Nephron (organoid): ENCODE measurements around the gene TLCD3B.
A peak's percentile ranks its signal among the peaks of the same experiment; 100 is the strongest.

Source experiments
- H3K27ac Mint-ChIP-seq, 3 experiments: 2 replicates each; pipeline ENCODE4 v1.8.0; 2020; ENCODE audit warnings: mixed read lengths in 3 of 3, mild to moderate bottlenecking in 2 of 3, moderate library complexity in 1 of 3
- H3K27me3 Mint-ChIP-seq: 2 replicates; pipeline ENCODE4 v1.8.0; 2021; ENCODE audit warnings: low read depth, mild to moderate bottlenecking, moderate library complexity, mixed read lengths
- H3K36me3 Mint-ChIP-seq: 2 replicates; pipeline ENCODE4 v1.8.0; 2020; ENCODE audit warnings: low read depth, mixed read lengths
- H3K4me1 Mint-ChIP-seq: 2 replicates; pipeline ENCODE4 v1.8.0; 2020; ENCODE audit warnings: mixed read lengths
- H3K4me3 Mint-ChIP-seq, 3 experiments: 2 replicates each; pipeline ENCODE4 v1.8.0; 2020; ENCODE audit warnings: mild to moderate bottlenecking in 3 of 3, mixed read lengths in 3 of 3, moderate library complexity in 2 of 3
- H3K9me3 Mint-ChIP-seq: 2 replicates; pipeline ENCODE4 v1.8.0; 2020; ENCODE audit warnings: mixed read lengths
- TF ChIP-seq, protein P1 (sequence below), 3 experiments: fragments of 200-600 bp; sonication (generic); IDR thresholded peaks; one replicate each; pipeline ENCODE4 v1.5.0; 2021; ENCODE audit warnings: antibody characterized with exemption in 3 of 3; ENCODE audit not compliant: unreplicated experiment in 3 of 3

TLCD3B gene

DNA sequence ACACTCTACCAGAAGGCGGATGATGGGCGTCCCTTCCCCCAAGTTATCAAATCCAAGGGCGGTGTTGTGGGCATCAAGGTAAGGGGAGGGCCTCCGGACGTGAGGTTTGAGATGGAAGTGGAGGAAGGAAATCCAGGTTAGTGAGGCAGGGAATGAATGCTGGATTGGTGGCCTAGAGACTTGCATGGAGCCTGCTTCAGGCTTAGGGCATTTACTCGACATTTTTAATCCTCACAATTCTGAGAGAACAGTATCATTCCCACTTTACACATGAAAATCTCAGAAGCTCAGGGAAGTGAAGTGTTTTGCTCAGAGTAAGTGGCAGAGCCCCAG lies 36.5 kb upstream of the TLCD3B start:
- Mint-ChIP-seq H3K4me1 (peaks cover 45% of the 10 kb centered on the region), H3K4me3 (peak overlapping the region; percentile 96 to 97 (median 97)), H3K27ac (peak overlapping the region; percentile 98 to 100 (median 99)), H3K27me3 (no peaks in the 10 kb centered on the region), H3K36me3 (peaks cover 53% of the 10 kb centered on the region), H3K9me3 (no peaks in the 10 kb centered on the region)
- TF ChIP-seq, protein P1, sequence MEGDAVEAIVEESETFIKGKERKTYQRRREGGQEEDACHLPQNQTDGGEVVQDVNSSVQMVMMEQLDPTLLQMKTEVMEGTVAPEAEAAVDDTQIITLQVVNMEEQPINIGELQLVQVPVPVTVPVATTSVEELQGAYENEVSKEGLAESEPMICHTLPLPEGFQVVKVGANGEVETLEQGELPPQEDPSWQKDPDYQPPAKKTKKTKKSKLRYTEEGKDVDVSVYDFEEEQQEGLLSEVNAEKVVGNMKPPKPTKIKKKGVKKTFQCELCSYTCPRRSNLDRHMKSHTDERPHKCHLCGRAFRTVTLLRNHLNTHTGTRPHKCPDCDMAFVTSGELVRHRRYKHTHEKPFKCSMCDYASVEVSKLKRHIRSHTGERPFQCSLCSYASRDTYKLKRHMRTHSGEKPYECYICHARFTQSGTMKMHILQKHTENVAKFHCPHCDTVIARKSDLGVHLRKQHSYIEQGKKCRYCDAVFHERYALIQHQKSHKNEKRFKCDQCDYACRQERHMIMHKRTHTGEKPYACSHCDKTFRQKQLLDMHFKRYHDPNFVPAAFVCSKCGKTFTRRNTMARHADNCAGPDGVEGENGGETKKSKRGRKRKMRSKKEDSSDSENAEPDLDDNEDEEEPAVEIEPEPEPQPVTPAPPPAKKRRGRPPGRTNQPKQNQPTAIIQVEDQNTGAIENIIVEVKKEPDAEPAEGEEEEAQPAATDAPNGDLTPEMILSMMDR (IDR thresholded peaks at IDR 0.05; ENCODE audit: unreplicated experiment in 3 of 3): no peak

DNA sequence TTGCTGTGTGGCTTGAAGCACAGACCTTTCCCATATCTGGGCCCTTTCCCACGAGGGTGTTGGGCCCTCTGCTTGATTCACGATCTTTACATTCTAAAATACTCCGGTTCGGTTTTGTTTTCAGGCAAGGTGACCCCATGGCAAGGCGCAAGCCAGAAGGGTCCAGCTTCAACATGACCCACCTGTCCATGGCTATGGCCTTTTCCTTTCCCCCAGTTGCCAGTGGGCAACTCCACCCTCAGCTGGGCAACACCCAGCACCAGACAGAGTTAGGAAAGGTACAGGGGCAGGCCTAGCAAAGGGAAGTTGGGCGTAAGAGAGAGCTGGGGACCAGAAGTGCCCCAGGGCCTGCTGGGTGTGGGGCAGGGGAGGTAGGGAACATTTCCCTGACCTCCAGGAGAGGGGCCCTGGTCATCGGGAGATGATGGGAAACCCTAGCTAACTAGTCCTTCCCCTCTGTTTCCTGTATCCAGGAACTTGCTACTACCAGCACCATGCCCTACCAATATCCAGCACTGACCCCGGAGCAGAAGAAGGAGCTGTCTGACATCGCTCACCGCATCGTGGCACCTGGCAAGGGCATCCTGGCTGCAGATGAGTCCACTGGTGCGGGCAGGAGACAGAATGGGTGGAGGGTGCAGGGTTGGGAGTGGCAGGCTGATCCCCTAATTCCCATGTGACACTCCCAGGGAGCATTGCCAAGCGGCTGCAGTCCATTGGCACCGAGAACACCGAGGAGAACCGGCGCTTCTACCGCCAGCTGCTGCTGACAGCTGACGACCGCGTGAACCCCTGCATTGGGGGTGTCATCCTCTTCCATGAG lies 35.9 kb upstream of the TLCD3B start:
- peak overlapping the region; percentile 96 to 97 (median 97) for H3K4me3 Mint-ChIP-seq
- H3K27me3 Mint-ChIP-seq: no peaks in the 10 kb centered on the region

DNA sequence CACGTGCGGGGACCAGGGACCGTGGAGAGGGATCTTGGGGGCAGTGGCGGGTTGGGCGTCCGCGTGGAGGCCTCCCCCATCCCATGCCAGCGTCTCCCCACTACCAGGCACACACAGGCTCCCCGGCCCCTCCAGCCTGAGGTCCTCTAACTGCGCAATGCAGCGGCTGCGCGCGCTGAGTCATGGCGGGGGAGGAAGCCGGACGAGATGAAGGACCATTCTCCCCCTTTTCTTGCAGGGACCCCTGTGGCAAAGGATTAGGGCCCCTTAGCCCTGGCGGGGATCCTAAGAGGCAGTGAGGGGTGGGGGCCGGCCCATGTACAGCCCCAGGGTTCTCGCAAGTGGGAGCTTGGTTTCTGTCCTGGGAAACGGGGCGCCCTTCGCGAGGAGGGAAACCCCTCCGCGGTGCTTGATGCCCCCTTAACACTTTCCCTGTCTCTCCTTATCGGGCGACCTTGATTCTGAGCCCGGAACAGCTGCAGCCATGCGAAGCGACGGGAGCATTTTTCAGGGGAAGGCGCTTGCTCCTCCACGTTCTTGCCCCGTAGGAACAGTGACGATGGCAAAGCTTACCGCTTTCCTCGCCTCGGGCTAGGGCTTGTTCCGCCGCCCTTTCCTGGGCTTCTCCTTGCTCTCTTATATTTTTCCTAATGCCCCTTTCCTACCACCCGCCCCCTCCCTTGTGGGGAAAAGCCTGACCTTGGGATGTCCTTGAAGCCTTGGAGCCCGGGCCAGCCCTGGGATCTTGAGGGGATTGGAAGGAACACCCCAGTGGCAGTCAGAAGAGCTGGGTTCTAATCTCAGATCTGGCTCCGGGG lies 35.1 kb upstream of the TLCD3B start:
- Mint-ChIP-seq H3K27ac (peak overlapping the region; percentile 98 to 100 (median 99)), H3K27me3 (no peaks in the 10 kb centered on the region), H3K9me3 (no peaks in the 10 kb centered on the region), H3K4me3 (peak overlapping the region; percentile 96 to 97 (median 97)), H3K4me1 (peaks cover 46% of the 10 kb centered on the region), H3K36me3 (peaks cover 39% of the 10 kb centered on the region)
- TF ChIP-seq, protein P1 (IDR thresholded peaks at IDR 0.05; ENCODE audit: unreplicated experiment in 3 of 3): no peak

More for the DNA sequence above, 35.9 kb upstream of the TLCD3B start:
- Mint-ChIP-seq H3K27ac (peak overlapping the region; percentile 98 to 100 (median 99)), H3K4me1 (peaks cover 45% of the 10 kb centered on the region), H3K9me3 (no peaks in the 10 kb centered on the region), H3K36me3 (peaks cover 47% of the 10 kb centered on the region)
- TF ChIP-seq, protein P1 (IDR thresholded peaks at IDR 0.05; ENCODE audit: unreplicated experiment in 3 of 3): no peak

DNA sequence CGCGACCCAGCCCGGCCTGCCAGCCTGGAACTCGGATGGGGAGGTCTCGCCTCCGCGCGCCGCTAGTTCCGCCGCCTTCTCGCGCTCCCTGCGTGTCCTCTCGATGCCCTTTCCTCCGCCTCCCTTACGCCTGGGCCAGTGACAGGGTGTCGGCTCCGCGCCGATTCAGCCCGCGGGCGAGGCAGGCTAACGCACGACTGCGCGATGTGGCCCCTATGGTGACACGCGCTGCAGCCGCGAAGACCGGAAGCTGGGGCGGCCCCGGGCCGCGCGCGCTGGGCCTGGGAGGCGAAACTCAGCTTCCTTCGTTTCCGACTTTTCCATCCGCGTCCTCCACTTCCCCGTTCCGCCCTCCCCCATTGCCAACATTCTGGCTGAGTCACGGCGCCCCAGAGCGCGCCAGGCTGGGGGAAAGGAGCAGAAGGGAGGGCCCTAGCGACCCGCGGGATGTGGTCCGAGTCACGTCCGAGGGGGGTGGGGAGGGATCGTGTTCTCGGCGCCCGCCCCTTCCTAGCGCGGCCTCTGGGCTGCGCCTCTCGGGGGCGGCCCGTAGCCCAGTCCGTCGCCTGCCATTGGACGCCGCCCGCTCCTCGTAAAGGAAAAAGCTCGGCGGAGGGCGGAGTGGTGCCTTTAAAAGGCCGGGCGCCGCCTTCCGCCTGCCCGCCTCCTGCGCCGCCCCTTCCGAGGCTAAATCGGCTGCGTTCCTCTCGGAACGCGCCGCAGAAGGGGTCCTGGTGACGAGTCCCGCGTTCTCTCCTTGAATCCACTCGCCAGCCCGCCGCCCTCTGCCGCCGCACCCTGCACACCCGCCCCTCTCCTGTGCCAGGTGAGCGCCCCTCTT lies 34.3 kb upstream of the TLCD3B start, which contains the start of gene ALDOA:
Gene ALDOA (plus strand): TSS at position 659 of the 841 bp plus-strand sequence. CDS start 1,138 bp downstream, outside the sequence.
- Mint-ChIP-seq H3K4me1 (peaks cover 52% of the 10 kb centered on the region), H3K9me3 (no peaks in the 10 kb centered on the region), H3K27me3 (no peaks in the 10 kb centered on the region), H3K27ac (peak within 1 kb of the TSS; percentile 98 to 100 (median 99)), H3K4me3 (peak within 1 kb of the TSS; percentile 96 to 97 (median 97)), H3K36me3 (peaks cover 33% of the 10 kb centered on the region)
- TF ChIP-seq, protein P1 (IDR thresholded peaks at IDR 0.05; ENCODE audit: unreplicated experiment in 3 of 3): no peak

DNA sequence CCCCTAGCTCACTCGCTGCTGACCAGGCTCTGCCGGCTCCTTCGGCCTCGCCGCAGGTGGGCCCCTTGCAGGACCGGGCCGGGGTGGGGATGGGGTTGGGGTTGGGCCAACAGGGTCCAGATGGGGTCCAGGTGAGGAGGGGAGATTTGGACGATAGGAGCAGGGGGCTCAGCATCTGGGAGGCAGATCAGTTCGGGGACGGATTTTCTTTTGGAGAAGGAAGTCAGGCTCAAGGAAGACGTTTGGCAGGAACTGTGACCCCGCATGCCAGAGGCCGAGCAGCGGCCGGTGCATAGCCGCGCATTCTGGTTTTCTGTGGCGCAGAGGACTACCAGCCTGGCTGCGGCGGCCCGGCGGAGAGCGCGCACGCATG lies 33.6 kb upstream of the TLCD3B start:
- TF ChIP-seq, protein P1 (IDR thresholded peaks at IDR 0.05; ENCODE audit: unreplicated experiment in 3 of 3): no peak
- Mint-ChIP-seq H3K27me3 (no peaks in the 10 kb centered on the region), H3K27ac (peak overlapping the region; percentile 98 to 100 (median 99)), H3K9me3 (no peaks in the 10 kb centered on the region), H3K4me3 (peak overlapping the region; percentile 96 to 97 (median 97)), H3K4me1 (peaks cover 47% of the 10 kb centered on the region), H3K36me3 (peaks cover 27% of the 10 kb centered on the region)
